Germinal center (tissue), 1 donor: ENCODE results near the gene TRMT2A.

Experiments
- DNase-seq: peaks from one replicate; pipeline ENCODE4 v3.0.0; 2012; ENCODE audit warnings: mixed read lengths, low spot score

TRMT2A gene

DNA sequence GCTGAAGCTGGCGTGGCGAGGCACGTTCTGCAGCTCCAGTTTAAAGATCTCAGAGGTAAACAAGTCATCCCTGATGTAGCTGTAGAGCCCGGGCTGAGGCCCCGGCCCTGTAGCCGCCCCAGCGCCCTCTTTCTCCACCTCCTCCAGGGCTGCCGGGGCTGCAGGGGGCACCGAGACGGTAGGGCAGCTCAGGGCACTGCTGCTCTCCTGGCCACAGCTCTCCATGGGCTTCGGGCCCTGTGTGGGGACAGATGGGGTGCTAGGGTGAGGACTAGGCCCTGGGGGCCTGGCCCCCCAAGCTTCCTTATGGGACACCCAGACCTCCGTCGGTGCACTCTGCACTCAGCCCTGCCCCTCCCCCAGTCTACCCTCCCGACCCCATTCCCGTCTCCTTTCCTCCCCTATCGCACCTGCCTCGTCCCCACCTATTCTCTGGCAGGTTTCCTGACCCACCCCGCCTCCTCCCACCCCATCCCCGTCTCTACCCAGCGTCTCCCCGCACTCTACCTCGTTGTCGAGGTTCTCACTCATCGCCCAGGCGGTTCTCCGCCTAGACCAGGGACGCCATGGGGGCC lies 563 bp downstream of the TRMT2A start:
- no peak for DNase-seq

DNA sequence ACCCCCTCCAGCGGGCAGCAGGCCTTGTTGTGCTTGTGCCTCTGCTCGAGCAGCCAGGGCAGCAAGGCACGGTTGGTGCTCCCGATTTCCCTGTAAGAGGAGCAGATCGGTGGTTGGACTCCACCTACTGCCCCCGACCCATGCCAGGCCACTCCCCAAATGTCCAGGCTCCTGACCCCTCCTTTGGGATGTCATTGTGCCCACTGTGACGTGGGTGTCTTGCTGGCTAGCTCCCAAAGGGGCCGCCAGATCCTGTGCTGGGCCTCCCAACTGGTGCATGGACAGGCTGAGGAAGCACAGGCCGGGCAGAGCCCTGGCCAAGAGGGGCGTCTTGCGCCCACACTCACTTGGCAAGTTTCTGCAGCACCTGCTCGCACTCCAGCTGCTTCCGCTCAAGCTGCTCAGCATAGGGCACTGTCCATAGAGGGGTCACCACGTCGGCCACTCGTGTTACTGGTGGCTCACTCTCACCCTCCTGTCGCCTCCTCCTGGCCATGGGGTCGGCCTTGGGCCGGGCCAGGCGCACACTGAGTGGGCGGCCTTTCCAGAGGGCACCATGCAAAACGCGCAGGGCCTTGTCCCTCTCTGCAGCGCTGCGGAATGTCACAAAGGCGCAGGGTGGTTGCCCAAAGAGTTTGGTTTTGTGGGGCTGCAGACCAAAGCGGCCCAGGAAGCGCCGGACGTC lies 1.2 kb downstream of the TRMT2A start, which contains the start of gene RANBP1:
Gene RANBP1 (plus strand): TSS at position 414 of the 685 bp plus-strand sequence. CDS start 81 bp downstream, at position 495.
- DNase-seq, result no peak

DNA sequence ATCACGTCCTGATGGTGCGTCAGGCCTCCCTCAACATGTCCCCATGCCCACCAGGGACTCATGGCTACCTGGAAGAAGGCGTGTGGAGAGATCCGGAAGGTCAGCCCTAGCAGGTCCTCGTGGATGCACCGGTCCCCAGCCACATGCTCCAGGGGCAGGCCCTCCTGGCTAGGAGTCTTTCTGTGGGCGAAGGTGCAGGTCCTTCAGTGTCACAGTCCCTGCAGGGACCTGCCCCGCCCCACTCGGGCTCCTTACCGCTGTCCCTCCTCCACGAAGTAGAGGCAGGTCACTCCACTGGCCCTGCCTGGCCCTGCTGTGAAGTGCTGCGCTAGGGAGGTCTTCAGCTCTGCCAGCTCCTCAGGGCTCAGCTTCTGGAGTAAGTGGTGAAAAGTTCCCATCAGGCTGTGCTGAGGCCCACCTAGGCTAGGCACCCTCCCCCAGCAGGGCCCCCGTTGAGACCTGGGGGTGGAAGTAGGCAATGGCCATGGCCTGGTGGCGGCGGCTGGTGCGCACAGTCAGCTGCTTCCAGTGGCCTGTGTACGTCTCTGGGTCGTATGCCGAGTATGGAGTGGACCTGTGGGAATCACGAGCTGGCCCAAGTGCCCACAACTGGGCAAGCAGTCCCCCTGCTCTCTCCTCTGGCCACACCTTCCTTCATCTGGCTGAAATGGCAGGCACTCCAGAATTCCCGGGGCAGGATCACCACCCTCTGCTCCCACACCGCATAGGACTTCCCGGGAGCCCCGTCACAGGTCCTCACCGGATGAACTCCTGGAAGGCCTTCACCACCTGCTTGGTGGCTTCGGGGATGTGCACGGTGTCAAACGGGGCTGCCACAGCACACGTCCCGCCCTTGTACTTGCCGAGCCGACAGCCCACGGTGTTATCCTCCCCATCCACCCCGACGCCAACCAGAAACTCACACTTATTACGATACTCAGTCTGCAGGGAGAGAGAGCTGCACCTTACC lies 2.2 kb downstream of the TRMT2A start:
- no peak for DNase-seq

GRCh38 chr22:20113551-20114310 lies 3.3 kb downstream of the TRMT2A start:
- no peak for DNase-seq

- no peak for DNase-seq
These were observed 4.2 kb downstream of the TRMT2A start for GRCh38 chr22:20112623-20113511.

GRCh38 chr22:20111689-20112622 lies 5.1 kb downstream of the TRMT2A start:
- DNase-seq, result no peak

DNA sequence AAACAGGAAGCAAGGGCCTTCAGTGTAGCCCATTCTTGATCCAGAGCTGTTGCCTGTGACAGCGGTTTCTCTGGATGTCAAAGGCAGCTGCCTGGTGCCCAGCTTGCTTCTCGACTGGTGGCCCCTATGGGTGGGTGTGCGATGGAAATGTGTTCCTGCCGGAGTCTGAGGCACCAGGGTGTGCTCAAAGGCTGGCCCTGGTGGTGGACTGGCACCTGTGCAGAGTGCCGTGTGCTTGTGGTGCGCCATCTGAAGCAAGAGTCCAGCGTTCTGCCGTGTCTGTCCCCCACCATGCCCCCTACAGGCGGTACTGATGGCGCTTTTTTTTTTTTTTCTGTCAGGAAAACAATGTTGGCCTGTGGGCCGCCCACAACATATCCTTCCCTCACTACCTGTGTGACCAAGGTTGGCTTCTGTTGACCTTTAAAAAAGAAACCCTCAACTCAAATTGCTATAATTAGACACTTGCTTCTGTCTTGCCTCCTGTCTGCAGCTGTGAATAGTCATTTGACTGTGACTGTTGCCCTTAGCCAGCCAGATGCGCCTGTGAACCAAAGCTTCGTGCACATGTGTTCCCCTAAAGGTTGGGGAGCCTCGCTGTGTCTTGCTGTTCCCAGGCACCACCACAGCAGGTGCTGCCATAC lies 5.9 kb downstream of the TRMT2A start:
- DNase-seq, result peak; percentile 62

DNA sequence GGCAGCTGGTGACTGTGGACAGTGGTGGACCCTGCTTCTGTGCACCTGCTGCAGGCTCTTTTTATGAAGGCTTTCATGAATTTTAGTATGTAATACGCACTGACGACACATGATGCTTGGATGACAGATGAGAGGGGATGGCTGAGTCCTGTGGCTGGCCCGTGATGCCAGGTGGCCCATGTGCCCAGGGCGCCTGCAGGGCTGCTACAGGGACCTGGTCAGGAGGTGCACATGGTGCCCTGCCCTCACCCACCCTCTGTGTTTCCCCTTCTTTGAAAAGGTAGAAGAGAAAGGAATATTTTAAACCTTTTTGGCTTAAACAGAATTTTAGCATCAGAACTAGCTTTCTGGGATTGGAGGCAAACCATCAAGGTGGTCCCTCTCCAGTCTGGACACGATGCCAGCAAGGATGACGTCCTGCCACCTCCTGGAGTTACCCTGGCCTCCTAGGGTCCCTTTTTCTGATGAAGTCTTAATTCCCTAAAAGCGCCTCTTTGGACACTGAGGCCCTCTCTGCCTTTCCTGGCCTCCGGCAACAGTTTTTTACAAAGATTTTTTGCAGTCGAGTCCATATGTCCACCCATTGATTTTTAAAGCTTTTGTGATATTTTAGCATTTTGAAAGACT lies 6.6 kb downstream of the TRMT2A start:
- DNase-seq, result no peak

DNA sequence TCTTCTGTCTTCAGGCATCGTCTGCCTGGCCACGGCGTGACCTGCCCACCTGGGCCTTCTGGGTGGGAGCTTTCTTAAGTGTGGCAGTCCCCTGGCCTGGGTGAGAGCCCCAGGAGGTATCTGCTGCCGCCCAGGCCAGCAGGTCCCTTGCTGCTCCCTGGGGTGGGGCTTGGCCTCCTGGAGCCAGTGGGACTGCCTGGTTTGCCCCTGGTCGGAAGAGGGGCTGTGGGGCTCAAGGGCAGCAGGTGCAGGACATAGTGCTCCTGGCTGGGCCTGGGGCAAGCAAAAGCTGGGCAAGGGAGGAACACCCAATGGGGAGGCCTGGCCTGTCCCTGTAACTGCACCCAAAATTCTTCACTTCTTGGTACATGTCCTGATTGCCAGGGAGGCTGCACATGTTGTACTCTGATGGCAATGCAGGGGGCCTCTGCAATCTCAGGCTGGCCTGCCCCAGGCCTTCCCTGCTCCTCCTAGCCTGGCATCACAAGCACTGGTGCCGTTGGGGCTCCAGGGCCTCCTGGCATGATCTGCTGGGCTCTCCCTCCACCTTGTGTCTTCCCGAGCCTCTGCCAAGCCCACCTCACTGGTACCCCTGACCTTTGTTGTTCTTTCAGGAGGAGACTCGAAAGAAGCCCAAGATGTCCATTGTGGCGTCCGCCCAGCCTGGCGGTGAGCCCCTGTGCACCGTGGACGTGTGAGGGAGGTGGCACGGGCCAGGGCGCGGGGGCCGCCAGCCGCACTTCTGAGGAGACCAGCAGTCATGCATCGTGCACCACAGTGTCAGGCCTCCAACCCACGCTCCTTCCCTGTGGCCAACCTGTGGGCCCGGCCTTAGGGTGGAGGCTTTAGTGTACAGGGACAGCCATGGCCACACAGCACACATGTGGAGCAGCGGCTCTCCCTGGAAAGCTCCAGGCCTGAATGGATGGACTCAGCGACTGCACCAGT lies 7.3 kb downstream of the TRMT2A start:
- DNase-seq, result no peak

GRCh38 chr22:20108757-20109230 lies 8.2 kb downstream of the TRMT2A start:
- DNase-seq, result no peak

DNA sequence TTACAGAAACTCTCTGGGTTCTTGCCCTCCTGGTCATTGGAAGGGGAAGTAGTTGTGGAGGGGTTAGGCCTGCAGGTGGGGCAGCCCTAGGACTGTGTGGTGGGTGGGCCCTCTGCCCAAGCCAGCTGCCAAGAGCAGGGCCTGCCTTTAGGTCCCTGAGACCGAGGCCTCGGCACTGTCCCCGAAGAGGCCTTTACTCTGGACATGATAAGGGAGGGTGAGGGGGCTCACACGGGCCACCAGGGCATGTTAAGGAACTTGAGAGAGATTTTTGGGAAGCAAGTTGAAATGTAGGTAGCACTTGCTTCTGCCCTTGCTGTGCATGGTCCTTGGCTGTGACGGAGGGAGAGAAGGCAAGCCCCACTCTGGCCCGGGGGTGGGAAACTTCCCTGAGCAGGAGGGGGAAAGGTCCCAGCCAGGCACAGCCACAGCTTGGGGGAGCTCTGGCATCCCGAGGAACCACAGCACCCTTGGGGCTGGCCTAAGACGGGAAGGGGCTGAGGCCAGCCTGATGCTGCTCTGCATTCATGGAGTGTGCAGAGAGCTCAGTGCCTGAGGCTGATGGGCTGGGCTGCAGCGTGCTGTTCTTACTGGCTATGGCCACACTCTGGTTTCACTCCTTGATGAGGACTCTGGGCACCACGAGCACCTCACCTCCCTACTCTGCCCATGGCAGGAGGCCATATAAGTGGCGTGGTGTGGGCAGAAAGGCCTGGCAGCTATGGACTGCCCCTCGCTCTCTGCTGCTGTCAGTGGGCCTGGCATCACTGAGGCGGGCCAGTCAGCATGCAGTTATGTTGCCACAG lies 8.9 kb downstream of the TRMT2A start:
- DNase-seq, result no peak

- DNase-seq, result no peak
These were observed 9.5 kb downstream of the TRMT2A start for GRCh38 chr22:20107471-20107901.

DNA sequence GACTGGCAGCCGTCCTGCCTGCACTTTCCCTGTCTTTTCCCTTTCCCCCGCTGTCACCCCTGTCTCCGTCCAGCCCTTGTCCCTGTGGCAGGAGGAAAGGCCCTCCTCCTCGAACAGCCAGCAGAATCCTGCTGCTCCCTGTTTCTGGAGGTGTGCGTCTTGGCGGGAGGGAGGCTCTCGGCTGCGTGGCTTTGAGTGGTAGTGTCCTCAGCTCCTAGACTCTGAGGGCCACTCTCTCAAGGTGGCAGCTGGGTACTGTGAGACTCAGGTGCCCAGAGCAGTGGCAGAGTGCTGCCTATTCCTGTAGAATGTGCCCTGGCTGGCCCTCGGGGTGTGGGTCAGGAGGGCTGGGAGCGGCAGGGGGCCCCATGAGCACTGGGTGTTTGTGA lies 10.2 kb downstream of the TRMT2A start:
- no peak for DNase-seq

GRCh38 chr22:20106205-20106848 lies 10.7 kb downstream of the TRMT2A start:
- DNase-seq, result no peak

- no peak for DNase-seq
These were observed 11.4 kb downstream of the TRMT2A start for GRCh38 chr22:20105456-20106204.
